ENCODE measurements around the gene NIF3L1.

NIF3L1 gene

DNA sequence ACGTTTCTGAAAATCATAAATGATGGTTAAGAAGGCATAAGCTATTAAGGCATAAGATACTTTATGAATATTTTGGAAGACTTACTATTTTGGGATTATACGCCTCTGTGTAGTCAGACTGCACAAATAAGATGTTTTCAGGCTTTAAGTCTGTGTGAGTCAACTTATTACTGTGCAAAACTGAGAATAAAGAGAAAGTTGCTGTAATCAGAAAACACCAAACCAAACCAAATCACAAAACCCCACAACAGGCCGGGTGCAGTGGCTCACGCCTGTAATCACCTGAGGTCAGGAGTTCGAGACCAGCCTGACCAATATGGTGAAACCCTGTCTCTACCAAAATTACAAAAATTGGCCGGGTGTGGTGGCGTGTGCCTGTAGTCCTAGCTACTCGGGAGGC lies 32.4 kb upstream of the NIF3L1 start:
- Histone ChIP-seq H3K9me3 (ENCODE audit: control insufficient read depth, insufficient read depth, low read length) (no peaks in the 10 kb centered on the region), H3K36me3 (ENCODE audit: control insufficient read depth, insufficient read depth, low read length) (peaks cover 46% of the 10 kb centered on the region), H3K27me3 (ENCODE audit: control insufficient read depth, insufficient read depth, low read length) (no peaks in the 10 kb centered on the region), H3K4me3 (ENCODE audit: low read depth, low read length) (no peak overlapping the region), H3K4me1 (ENCODE audit: control insufficient read depth, insufficient read depth, low read length) (peaks cover 2% of the 10 kb centered on the region), H3K9ac (ENCODE audit: low read depth, low read length) (no peak overlapping the region)

DNA sequence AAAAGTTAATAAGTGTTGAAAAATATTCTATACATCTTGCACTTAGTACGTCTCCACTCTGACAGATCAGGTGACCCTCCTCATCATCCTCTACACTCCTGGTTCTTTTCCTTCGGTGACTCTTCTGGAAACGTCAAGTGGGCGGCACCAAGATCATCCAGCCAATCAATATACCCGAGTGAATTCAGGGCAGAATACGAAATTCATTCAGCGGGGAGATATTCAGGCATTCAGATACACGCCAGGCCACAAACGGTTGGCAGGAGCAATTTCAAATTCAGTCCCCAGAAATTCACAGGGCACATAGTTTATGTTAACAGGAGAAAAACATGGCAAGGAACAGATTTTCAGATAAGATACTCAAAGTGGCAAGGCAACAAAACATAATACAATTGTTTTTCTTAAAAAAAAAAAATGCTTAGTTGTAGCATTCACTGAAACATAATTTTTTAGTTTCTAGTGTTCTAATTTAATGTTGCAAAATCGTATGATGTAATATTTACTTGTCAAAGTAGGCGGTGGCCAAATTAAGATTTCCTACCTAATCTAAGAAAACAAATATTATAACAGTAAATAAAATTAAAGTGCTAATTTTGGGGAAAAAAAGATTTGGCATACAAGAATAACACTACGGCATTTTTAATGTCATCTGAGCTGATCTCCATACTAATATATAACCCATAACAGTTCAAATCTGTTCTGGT lies 28.9 kb upstream of the NIF3L1 start:
- H3K4me1 ChIP-seq (ENCODE audit: control insufficient read depth, insufficient read depth, low read length): peaks cover 2% of the 10 kb centered on the region
- peaks cover 32% of the 10 kb centered on the region for H3K36me3 ChIP-seq (ENCODE audit: control insufficient read depth, insufficient read depth, low read length)
- no peak overlapping the region for H3K4me3 ChIP-seq (ENCODE audit: low read depth, low read length)
- no peak overlapping the region for H3K9ac ChIP-seq (ENCODE audit: low read depth, low read length)
- H3K27me3 ChIP-seq (ENCODE audit: control insufficient read depth, insufficient read depth, low read length): no peaks in the 10 kb centered on the region
- H3K9me3 ChIP-seq (ENCODE audit: control insufficient read depth, insufficient read depth, low read length): no peaks in the 10 kb centered on the region

DNA sequence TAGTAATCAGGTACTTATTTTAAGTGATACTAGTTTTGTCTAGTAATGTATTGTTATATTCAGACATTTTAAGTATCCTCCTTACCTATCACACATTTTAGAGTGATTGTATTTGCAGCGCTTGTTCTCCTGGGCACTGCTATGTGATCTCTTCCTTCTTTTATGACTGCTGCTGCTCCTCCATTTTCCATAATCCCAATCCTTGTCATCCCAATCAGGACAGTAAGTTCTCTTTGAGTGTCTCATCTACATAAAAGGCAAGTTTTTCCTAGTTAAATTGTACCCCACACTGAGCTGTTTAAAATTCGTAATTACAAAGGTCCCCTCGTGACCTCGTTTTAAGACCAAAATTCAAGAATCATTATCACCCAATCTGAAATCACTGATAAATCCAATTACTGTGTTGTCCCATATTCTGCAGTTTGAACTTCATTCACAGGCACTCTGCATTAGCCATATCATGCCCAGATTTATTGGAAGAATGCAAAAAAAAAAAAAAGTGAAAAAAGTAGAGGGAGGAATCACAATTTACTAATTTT lies 27.5 kb upstream of the NIF3L1 start:
- no peaks in the 10 kb centered on the region for H3K9me3 ChIP-seq (ENCODE audit: control insufficient read depth, insufficient read depth, low read length)
- H3K27me3 ChIP-seq (ENCODE audit: control insufficient read depth, insufficient read depth, low read length): no peaks in the 10 kb centered on the region
- H3K4me1 ChIP-seq (ENCODE audit: control insufficient read depth, insufficient read depth, low read length): peaks cover 2% of the 10 kb centered on the region
- peaks cover 22% of the 10 kb centered on the region for H3K36me3 ChIP-seq (ENCODE audit: control insufficient read depth, insufficient read depth, low read length)
- no peak overlapping the region for H3K9ac ChIP-seq (ENCODE audit: low read depth, low read length)
- peak overlapping the region; percentile 18 for H3K4me3 ChIP-seq (ENCODE audit: low read depth, low read length)

DNA sequence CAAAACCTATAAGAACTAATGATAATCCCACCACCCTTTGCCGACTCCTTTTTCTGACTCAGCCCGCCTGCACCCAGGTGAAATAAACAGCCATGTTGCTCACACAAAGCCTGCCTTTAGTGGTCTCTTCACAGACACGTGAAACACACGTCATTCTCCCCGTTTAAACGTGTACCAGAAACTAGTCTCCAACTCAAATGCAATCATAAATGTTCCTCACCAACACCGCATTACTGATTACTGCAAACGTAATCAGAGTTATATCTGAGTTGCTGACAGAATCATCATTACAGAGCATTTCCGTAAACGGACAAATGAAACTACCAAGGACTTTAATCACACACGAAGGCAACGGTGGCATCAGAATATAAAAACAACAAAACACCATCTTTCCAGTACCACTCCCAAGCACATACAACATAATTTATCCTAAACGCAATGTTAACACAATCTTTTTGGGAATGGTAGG lies 26.6 kb upstream of the NIF3L1 start:
- Histone ChIP-seq H3K9me3 (ENCODE audit: control insufficient read depth, insufficient read depth, low read length) (no peaks in the 10 kb centered on the region), H3K4me1 (ENCODE audit: control insufficient read depth, insufficient read depth, low read length) (peaks cover 2% of the 10 kb centered on the region), H3K9ac (ENCODE audit: low read depth, low read length) (peak overlapping the region; percentile 87), H3K27me3 (ENCODE audit: control insufficient read depth, insufficient read depth, low read length) (no peaks in the 10 kb centered on the region), H3K36me3 (ENCODE audit: control insufficient read depth, insufficient read depth, low read length) (peaks cover 17% of the 10 kb centered on the region), H3K4me3 (ENCODE audit: low read depth, low read length) (peak overlapping the region; percentile 99)

DNA sequence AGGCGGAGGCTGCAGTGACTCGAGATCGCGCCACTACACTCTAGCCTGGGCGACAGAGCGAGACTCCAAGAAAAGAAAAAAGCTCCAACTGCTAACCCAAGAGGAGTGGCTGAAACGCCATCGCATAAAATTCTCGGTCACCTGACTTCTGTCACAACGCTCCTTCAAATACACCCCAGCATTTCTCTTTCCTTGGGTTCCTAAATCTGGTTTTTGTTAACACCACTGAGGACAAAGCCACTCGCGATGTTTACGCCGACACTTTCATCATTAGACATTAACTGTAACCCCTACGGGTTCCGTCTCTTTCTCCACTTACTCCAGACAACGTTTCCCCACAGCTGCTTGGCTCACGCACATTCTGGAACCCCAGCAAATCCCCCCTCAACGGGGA lies 25.4 kb upstream of the NIF3L1 start:
- peak overlapping the region; percentile 87 for H3K9ac ChIP-seq (ENCODE audit: low read depth, low read length)
- H3K27me3 ChIP-seq (ENCODE audit: control insufficient read depth, insufficient read depth, low read length): no peaks in the 10 kb centered on the region
- H3K36me3 ChIP-seq (ENCODE audit: control insufficient read depth, insufficient read depth, low read length): peaks cover 13% of the 10 kb centered on the region
- H3K4me3 ChIP-seq (ENCODE audit: low read depth, low read length): peak overlapping the region; percentile 99
- H3K9me3 ChIP-seq (ENCODE audit: control insufficient read depth, insufficient read depth, low read length): no peaks in the 10 kb centered on the region
- peaks cover 2% of the 10 kb centered on the region for H3K4me1 ChIP-seq (ENCODE audit: control insufficient read depth, insufficient read depth, low read length)

DNA sequence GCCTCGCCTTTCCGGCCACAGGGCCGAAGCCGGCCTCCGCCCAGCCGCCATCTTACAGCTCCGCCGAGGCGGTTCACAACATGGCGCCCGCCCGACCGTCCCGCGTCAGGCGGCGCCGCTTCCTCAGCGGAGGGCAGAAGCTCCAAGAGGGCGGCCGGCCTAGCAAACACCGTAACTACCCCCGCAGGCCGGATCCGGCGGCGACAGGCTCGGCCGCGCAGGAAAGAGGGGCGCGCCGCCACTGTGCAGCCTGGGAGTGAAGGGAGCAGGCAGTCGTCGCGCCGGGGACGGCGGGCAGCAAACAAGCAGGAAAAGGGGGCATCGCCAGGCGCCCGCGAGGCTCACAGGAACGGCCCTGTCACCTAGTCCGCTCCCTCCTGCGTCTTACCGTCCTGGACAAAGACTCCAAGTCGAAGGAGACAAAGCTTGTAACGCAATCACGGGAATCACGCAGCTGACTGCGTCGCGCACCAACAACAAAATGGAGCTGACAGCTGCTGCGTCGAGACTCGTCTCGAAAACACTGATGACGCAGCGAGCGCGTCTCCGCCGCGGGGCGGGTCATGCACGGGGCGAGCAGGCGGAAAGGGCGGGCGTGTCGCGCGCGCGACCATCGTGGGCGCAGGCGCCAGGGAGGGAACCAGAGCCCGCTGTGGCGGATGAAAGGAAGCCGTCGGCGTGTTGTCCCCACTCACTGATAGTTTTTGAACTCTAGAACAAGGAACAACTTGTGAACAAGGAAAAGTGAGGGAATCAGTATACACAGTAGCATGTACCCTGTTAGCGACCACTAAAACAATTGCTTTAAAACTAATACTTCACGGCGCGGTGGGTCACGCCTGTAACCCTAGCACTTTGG lies 24.8 kb upstream of the NIF3L1 start, which contains the start of gene CLK1:
TSS of gene CLK1 (minus strand) at position 483 of the 859 bp plus-strand sequence. CDS start 2,796 bp downstream, outside the sequence.
- Histone ChIP-seq H3K4me1 (ENCODE audit: control insufficient read depth, insufficient read depth, low read length) (peaks cover 2% of the 10 kb centered on the region), H3K4me3 (ENCODE audit: low read depth, low read length) (peak within 1 kb of the TSS; percentile 99), H3K27me3 (ENCODE audit: control insufficient read depth, insufficient read depth, low read length) (no peaks in the 10 kb centered on the region)

DNA sequence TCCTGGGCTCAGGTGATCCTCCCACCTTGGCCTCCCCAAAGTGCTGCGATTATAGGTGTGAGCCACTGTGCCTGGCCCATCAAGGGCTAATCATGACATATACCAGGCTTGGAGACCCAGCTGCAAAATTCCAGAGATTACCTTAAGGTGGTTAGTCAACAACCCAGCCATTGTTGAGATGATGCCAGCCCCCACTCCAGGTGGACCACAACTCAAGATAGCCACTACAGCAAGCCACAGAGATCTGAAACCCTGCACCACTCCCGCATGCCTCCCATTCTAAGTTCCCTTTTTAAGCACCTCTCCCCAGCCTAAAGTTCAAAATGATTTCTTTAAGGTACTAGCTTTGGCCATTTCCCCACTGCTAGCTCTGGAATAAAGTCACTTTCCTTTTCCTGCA lies 20.2 kb upstream of the NIF3L1 start:
- H3K27me3 ChIP-seq (ENCODE audit: control insufficient read depth, insufficient read depth, low read length): no peaks in the 10 kb centered on the region
- H3K4me3 ChIP-seq (ENCODE audit: low read depth, low read length): no peak overlapping the region
- H3K4me1 ChIP-seq (ENCODE audit: control insufficient read depth, insufficient read depth, low read length): no peaks in the 10 kb centered on the region
- no peaks in the 10 kb centered on the region for H3K9me3 ChIP-seq (ENCODE audit: control insufficient read depth, insufficient read depth, low read length)
- peaks cover 7% of the 10 kb centered on the region for H3K36me3 ChIP-seq (ENCODE audit: control insufficient read depth, insufficient read depth, low read length)
- H3K9ac ChIP-seq (ENCODE audit: low read depth, low read length): no peak overlapping the region

More for the DNA sequence above, 24.8 kb upstream of the NIF3L1 start, which contains the start of gene CLK1:
- Histone ChIP-seq H3K36me3 (ENCODE audit: control insufficient read depth, insufficient read depth, low read length) (peaks cover 8% of the 10 kb centered on the region), H3K9ac (ENCODE audit: low read depth, low read length) (peak within 1 kb of the TSS; percentile 87), H3K9me3 (ENCODE audit: control insufficient read depth, insufficient read depth, low read length) (no peaks in the 10 kb centered on the region)

DNA sequence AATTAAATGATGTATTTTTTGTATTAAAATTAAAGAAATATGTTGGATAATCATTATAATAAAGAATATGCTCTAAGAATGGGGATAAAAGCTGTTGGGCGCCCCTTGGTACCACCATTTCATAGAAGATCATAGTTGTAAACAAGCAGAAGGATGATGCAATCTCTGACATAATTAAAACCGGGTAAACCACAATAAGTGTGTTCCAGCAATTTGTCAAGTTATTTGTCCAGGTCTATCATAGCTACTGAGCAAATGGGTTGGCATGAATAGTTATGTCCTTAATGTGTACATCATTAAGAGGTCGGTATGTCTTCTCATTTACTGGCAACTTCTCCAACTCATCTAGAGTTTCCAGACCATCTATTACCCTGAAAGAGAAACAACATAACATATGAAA lies 18.0 kb upstream of the NIF3L1 start:
- H3K4me3 ChIP-seq (ENCODE audit: low read depth, low read length): no peak overlapping the region
- no peaks in the 10 kb centered on the region for H3K4me1 ChIP-seq (ENCODE audit: control insufficient read depth, insufficient read depth, low read length)
- no peak overlapping the region for H3K9ac ChIP-seq (ENCODE audit: low read depth, low read length)
- H3K9me3 ChIP-seq (ENCODE audit: control insufficient read depth, insufficient read depth, low read length): no peaks in the 10 kb centered on the region
- H3K27me3 ChIP-seq (ENCODE audit: control insufficient read depth, insufficient read depth, low read length): no peaks in the 10 kb centered on the region
- H3K36me3 ChIP-seq (ENCODE audit: control insufficient read depth, insufficient read depth, low read length): peaks cover 7% of the 10 kb centered on the region

DNA sequence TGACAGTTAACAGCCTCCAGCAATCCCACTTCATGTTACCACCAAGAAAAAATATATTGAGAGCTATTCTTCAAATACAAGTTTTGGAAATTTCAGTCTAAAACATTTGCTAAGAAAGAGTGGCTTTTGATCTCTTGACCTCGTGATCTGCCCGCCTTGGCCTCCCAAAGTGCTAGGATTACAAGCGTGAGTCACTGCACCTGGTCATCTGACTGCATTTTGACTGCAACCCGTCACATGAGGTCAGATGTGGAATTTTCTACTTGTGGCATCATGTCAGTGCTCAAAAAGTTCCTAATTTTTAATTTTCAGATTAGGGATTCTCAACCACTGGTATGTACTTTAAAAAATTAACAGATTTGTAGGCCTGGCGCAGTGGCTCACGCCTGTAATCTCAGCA lies 15.6 kb upstream of the NIF3L1 start:
- H3K4me1 ChIP-seq (ENCODE audit: control insufficient read depth, insufficient read depth, low read length): no peaks in the 10 kb centered on the region
- no peak overlapping the region for H3K9ac ChIP-seq (ENCODE audit: low read depth, low read length)
- no peak overlapping the region for H3K4me3 ChIP-seq (ENCODE audit: low read depth, low read length)
- H3K36me3 ChIP-seq (ENCODE audit: control insufficient read depth, insufficient read depth, low read length): peaks cover 11% of the 10 kb centered on the region
- no peaks in the 10 kb centered on the region for H3K9me3 ChIP-seq (ENCODE audit: control insufficient read depth, insufficient read depth, low read length)
- H3K27me3 ChIP-seq (ENCODE audit: control insufficient read depth, insufficient read depth, low read length): no peaks in the 10 kb centered on the region

DNA sequence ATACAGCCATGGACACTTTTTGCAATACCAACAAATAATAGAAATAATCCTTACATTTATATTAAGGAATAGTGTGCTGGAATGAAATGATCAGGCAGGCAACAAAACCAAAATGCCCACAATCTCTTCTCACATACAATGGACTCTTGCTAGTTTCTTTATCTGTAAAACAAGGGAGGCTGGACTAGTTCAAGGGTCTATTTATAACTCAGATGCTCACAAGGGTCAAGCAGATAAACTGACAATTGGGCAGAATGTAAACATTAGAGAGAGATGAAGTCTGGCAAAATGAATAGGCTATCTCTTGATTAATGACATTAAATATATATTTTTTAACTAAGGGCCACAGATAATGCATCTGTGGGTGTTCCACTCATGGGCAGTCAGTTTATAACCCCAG lies 11.7 kb upstream of the NIF3L1 start:
- H3K9me3 ChIP-seq (ENCODE audit: control insufficient read depth, insufficient read depth, low read length): no peaks in the 10 kb centered on the region
- H3K4me1 ChIP-seq (ENCODE audit: control insufficient read depth, insufficient read depth, low read length): no peaks in the 10 kb centered on the region
- H3K27me3 ChIP-seq (ENCODE audit: control insufficient read depth, insufficient read depth, low read length): no peaks in the 10 kb centered on the region
- H3K4me3 ChIP-seq (ENCODE audit: low read depth, low read length): no peak overlapping the region
- H3K36me3 ChIP-seq (ENCODE audit: control insufficient read depth, insufficient read depth, low read length): peaks cover 7% of the 10 kb centered on the region
- H3K9ac ChIP-seq (ENCODE audit: low read depth, low read length): no peak overlapping the region

DNA sequence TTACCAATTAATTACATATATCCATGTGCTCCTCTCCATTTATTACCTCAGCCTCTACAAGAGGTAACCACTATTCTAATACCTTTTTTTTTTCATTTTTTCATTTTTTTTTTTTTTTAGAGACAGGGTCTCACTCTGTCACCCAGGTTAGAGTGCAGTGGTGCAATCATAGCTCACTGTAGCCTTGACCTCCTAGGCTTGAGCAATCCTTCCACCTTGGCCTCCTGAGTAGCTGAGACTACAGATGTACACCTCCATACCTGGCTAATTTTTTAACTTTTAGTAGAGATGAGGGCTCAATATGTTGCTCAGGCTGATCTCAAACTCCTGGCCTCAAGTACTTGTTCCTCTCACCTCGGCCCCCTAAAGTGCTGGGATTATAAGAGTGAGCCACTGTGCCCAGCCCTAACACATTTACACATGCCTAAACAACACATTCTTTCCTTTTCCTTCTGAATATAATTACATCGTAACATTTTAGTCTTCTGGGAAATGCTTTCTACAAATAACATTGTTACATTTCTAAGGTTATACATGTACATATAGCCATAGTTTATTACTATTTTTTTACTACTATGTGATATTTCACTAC lies 10.8 kb upstream of the NIF3L1 start:
- Histone ChIP-seq H3K4me3 (ENCODE audit: low read depth, low read length) (no peak overlapping the region), H3K4me1 (ENCODE audit: control insufficient read depth, insufficient read depth, low read length) (no peaks in the 10 kb centered on the region), H3K27me3 (ENCODE audit: control insufficient read depth, insufficient read depth, low read length) (no peaks in the 10 kb centered on the region), H3K9ac (ENCODE audit: low read depth, low read length) (no peak overlapping the region), H3K36me3 (ENCODE audit: control insufficient read depth, insufficient read depth, low read length) (peaks cover 7% of the 10 kb centered on the region), H3K9me3 (ENCODE audit: control insufficient read depth, insufficient read depth, low read length) (no peaks in the 10 kb centered on the region)
